Vagina (tissue), 2 donors: ENCODE results near the gene UCHL5. TPM values are rescaled to one million over a fixed set of nuclear protein-coding genes. Genes with fewer than 3 reads are reported as not detected.

Experiments used
- DNase-seq, 2 donors: peaks; one replicate each; pipeline ENCODE4 v3.0.0-alpha.2; 2017; ENCODE audit errors: extremely low spot score in 2 of 2
- H3K27ac ChIP-seq: fragments of 200-600 bp; sonication (generic); one replicate; pipeline ENCODE4 v1.5.1; 2019
- H3K27me3 ChIP-seq: fragments of 200-600 bp; sonication (generic); one replicate; pipeline ENCODE4 v1.5.1; 2019
- H3K36me3 ChIP-seq, 2 donors: fragments of 200-600 bp; sonication (generic); one replicate each; pipeline ENCODE4 v1.5.1; 2017 to 2019
- H3K4me1 ChIP-seq: fragments of 200-600 bp; sonication (generic); one replicate; pipeline ENCODE4 v1.5.1; 2019
- H3K4me3 ChIP-seq, 2 donors: fragments of 200-600 bp; sonication (generic); 1 replicate in 1 of 2; 2 replicates in 1 of 2; pipeline ENCODE4 v1.5.1; 2016 to 2019
- H3K9me3 ChIP-seq: fragments of 200-600 bp; sonication (generic); one replicate; pipeline ENCODE4 v1.5.1; 2019
- CTCF ChIP-seq, 3 experiments: fragments of 450-650 bp in 2 of 3; fragments of 200-600 bp in 1 of 3; sonication (generic) in 1 of 3; IDR thresholded peaks; one replicate each; pipeline ENCODE4 v1.5.1; 2017 to 2019; ENCODE audit warnings: antibody characterized with exemption in 3 of 3, mild to moderate bottlenecking in 2 of 3, moderate library complexity in 2 of 3
- POLR2A ChIP-seq, 2 donors: fragments of 450-650 bp; IDR thresholded peaks; one replicate each; pipeline ENCODE4 v1.6.1; 2017; ENCODE audit warnings: antibody characterized with exemption in 2 of 2, mild to moderate bottlenecking in 2 of 2, moderate library complexity in 2 of 2
- POLR2AphosphoS5 ChIP-seq, 2 donors: sonication (generic); formaldehyde crosslinking; IDR thresholded peaks; one replicate each; pipeline ENCODE4 v1.9.0; 2017; ENCODE audit warnings: antibody characterized with exemption in 2 of 2, mild to moderate bottlenecking in 2 of 2, low read depth in 1 of 2; ENCODE audit not compliant: insufficient read depth in 1 of 2
- intact Hi-C: fragments of 100-400 bp; cut with DNase I; formaldehyde crosslinking; loops from one replicate; pipeline ENCODE4 v1.15.1; 2023
- total RNA-seq: library from RNA; depleted of rRNA; stranded (reverse); fragments of >200 nt; gene quantifications from one replicate; pipeline ENCODE4 v1.2.3, GENCODE V29; 2016

UCHL5 gene
- total RNA-seq, 1 donor from 2014 or later, result 17.4 TPM

- intact Hi-C loops, result no loop called here
- no peak overlapping the region for H3K27ac ChIP-seq
These were observed 86.0 kb downstream of the UCHL5 start for GRCh38 chr1:192973202-192973601.

GRCh38 chr1:192969091-192969490 lies 90.1 kb downstream of the UCHL5 start:
- no peak for TF ChIP-seq POLR2AphosphoS5 (IDR thresholded peaks at IDR 0.05; ENCODE audit: insufficient read depth in 1 of 2, low read depth in 1 of 2)
- no peak for TF ChIP-seq POLR2A (IDR thresholded peaks at IDR 0.05)
- TF ChIP-seq CTCF (IDR thresholded peaks at IDR 0.05), result no peak
- Histone ChIP-seq H3K36me3 (no peaks in the 10 kb centered on the region), H3K27ac (no peak overlapping the region), H3K27me3 (no peaks in the 10 kb centered on the region), H3K4me1 (peaks cover 4% of the 10 kb centered on the region), H3K9me3 (no peaks in the 10 kb centered on the region), H3K4me3 (no peak overlapping the region)
- no peak for DNase-seq
- intact Hi-C loops, result no loop called here

More at GRCh38 chr1:192973202-192973601, 86.0 kb downstream of the UCHL5 start:
- no peaks in the 10 kb centered on the region for H3K36me3 ChIP-seq
- no peak for DNase-seq
- TF ChIP-seq CTCF (IDR thresholded peaks at IDR 0.05) (no peak), POLR2A (IDR thresholded peaks at IDR 0.05) (no peak), POLR2AphosphoS5 (IDR thresholded peaks at IDR 0.05; ENCODE audit: insufficient read depth in 1 of 2, low read depth in 1 of 2) (peak in 1 of 2 donors; percentile 29)
- no peaks in the 10 kb centered on the region for H3K27me3 ChIP-seq
- H3K9me3 ChIP-seq, result no peaks in the 10 kb centered on the region
- no peak overlapping the region for H3K4me3 ChIP-seq
- H3K4me1 ChIP-seq, result peaks cover 4% of the 10 kb centered on the region

- Histone ChIP-seq H3K27me3 (no peaks in the 10 kb centered on the region), H3K27ac (no peak overlapping the region), H3K9me3 (no peaks in the 10 kb centered on the region), H3K4me3 (no peak overlapping the region), H3K36me3 (no peaks in the 10 kb centered on the region), H3K4me1 (peaks cover 4% of the 10 kb centered on the region)
- TF ChIP-seq POLR2A (IDR thresholded peaks at IDR 0.05) (no peak), POLR2AphosphoS5 (IDR thresholded peaks at IDR 0.05; ENCODE audit: insufficient read depth in 1 of 2, low read depth in 1 of 2) (no peak), CTCF (IDR thresholded peaks at IDR 0.05) (no peak)
- intact Hi-C loops, result no loop called here
- DNase-seq, result no peak
These were observed 90.8 kb downstream of the UCHL5 start for GRCh38 chr1:192968323-192968722.

- H3K27ac ChIP-seq, result no peak overlapping the region
- no peaks in the 10 kb centered on the region for H3K9me3 ChIP-seq
- H3K27me3 ChIP-seq, result no peaks in the 10 kb centered on the region
- DNase-seq, result no peak
- H3K36me3 ChIP-seq, result no peaks in the 10 kb centered on the region
- intact Hi-C loops, result no loop called here
- TF ChIP-seq CTCF (IDR thresholded peaks at IDR 0.05), result no peak
- TF ChIP-seq POLR2AphosphoS5 (IDR thresholded peaks at IDR 0.05; ENCODE audit: insufficient read depth in 1 of 2, low read depth in 1 of 2), result no peak
- no peak for TF ChIP-seq POLR2A (IDR thresholded peaks at IDR 0.05)
- peaks cover 3% of the 10 kb centered on the region for H3K4me1 ChIP-seq
- no peak overlapping the region for H3K4me3 ChIP-seq
These were observed 91.3 kb downstream of the UCHL5 start for GRCh38 chr1:192967901-192968300.

- Histone ChIP-seq H3K36me3 (no peaks in the 10 kb centered on the region), H3K27ac (no peak overlapping the region), H3K9me3 (no peaks in the 10 kb centered on the region), H3K27me3 (no peaks in the 10 kb centered on the region), H3K4me3 (no peak overlapping the region), H3K4me1 (no peaks in the 10 kb centered on the region)
- no peak for TF ChIP-seq CTCF (IDR thresholded peaks at IDR 0.05)
- TF ChIP-seq POLR2AphosphoS5 (IDR thresholded peaks at IDR 0.05; ENCODE audit: insufficient read depth in 1 of 2, low read depth in 1 of 2), result no peak
- no peak for TF ChIP-seq POLR2A (IDR thresholded peaks at IDR 0.05)
- DNase-seq, result no peak
- intact Hi-C loops, result no loop called here
These were observed 91.8 kb downstream of the UCHL5 start for GRCh38 chr1:192967211-192967877.
